Peyer's patch (tissue), 4 donors: ENCODE results near the gene OSBPL9. TPM values are rescaled to one million over a fixed set of nuclear protein-coding genes. Genes with fewer than 3 reads are reported as not detected.
"Not testable (repeated sequence)": the region's sequence is repeated elsewhere in the genome, so short reads cannot be mapped to it uniquely, and the experiment has no call there.

Experiments
- DNase-seq, 3 donors: peaks; one replicate each; pipeline ENCODE4 v3.0.0-alpha.2; 2017 to 2019
- H3K27ac ChIP-seq, 4 donors: fragments of 200-600 bp; sonication (generic); one replicate each; pipeline ENCODE4 v1.5.1; 2016 to 2019
- H3K27me3 ChIP-seq, 2 donors: fragments of 200-600 bp; sonication (generic); one replicate each; pipeline ENCODE4 v1.5.1; 2019
- H3K36me3 ChIP-seq, 3 donors: fragments of 200-600 bp; sonication (generic); one replicate each; pipeline ENCODE4 v1.5.1; 2016 to 2019
- H3K4me1 ChIP-seq, 4 donors: fragments of 200-600 bp; sonication (generic); one replicate each; pipeline ENCODE4 v1.5.1; 2016 to 2019
- H3K4me3 ChIP-seq, 4 donors: fragments of 200-600 bp; sonication (generic); 1 replicate in 3 of 4; 2 replicates in 1 of 4; pipeline ENCODE4 v1.5.1; 2016 to 2019; ENCODE audit warnings: mild to moderate bottlenecking in 1 of 4
- H3K9me3 ChIP-seq, 4 donors: fragments of 200-600 bp; sonication (generic); one replicate each; pipeline ENCODE4 v1.5.1; 2016 to 2019; ENCODE audit warnings: mild to moderate bottlenecking in 1 of 4
- POLR2A ChIP-seq, 2 donors: fragments of 450-650 bp; IDR thresholded peaks; one replicate each; pipeline ENCODE4 v1.5.1; 2017; ENCODE audit warnings: antibody characterized with exemption in 2 of 2, mild to moderate bottlenecking in 2 of 2, moderate library complexity in 2 of 2
- total RNA-seq, 4 donors: library from RNA; depleted of rRNA; stranded (reverse); fragments of >200 nt; gene quantifications; one replicate each; pipeline ENCODE4 v1.1.0, GENCODE V29; 2016
- TF ChIP-seq, protein P1 (sequence below), 6 experiments: fragments of 450-650 bp in 4 of 6; fragments of 200-600 bp in 2 of 6; sonication (generic) in 1 of 6; IDR thresholded peaks; one replicate each; pipeline ENCODE4 v1.5.1; 2017 to 2019; ENCODE audit warnings: antibody characterized with exemption in 6 of 6, mild to moderate bottlenecking in 3 of 6, moderate library complexity in 1 of 6

OSBPL9 gene
- total RNA-seq, 4 donors from 2014 or later = 54.1 to 597 (median 69.8) TPM

GRCh38 chr1:51594716-51595115 is 22.2 kb upstream of the OSBPL9 start:
- H3K4me3 ChIP-seq = no peak overlapping the region
- H3K27ac ChIP-seq = no peak overlapping the region
- TF ChIP-seq POLR2A (IDR thresholded peaks at IDR 0.05) = no peak
- TF ChIP-seq, protein P1, sequence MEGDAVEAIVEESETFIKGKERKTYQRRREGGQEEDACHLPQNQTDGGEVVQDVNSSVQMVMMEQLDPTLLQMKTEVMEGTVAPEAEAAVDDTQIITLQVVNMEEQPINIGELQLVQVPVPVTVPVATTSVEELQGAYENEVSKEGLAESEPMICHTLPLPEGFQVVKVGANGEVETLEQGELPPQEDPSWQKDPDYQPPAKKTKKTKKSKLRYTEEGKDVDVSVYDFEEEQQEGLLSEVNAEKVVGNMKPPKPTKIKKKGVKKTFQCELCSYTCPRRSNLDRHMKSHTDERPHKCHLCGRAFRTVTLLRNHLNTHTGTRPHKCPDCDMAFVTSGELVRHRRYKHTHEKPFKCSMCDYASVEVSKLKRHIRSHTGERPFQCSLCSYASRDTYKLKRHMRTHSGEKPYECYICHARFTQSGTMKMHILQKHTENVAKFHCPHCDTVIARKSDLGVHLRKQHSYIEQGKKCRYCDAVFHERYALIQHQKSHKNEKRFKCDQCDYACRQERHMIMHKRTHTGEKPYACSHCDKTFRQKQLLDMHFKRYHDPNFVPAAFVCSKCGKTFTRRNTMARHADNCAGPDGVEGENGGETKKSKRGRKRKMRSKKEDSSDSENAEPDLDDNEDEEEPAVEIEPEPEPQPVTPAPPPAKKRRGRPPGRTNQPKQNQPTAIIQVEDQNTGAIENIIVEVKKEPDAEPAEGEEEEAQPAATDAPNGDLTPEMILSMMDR (IDR thresholded peaks at IDR 0.05) = no peak
- H3K4me1 ChIP-seq = no peaks in the 10 kb centered on the region
- H3K36me3 ChIP-seq = no peaks in the 10 kb centered on the region
- no peak for DNase-seq
- no peaks in the 10 kb centered on the region for H3K9me3 ChIP-seq
- no peaks in the 10 kb centered on the region for H3K27me3 ChIP-seq

- H3K4me1 ChIP-seq = no peaks in the 10 kb centered on the region
- H3K27me3 ChIP-seq = no peaks in the 10 kb centered on the region
- H3K27ac ChIP-seq = no peak overlapping the region
- no peaks in the 10 kb centered on the region for H3K36me3 ChIP-seq
- DNase-seq = no peak
- no peaks in the 10 kb centered on the region for H3K9me3 ChIP-seq
- TF ChIP-seq POLR2A (IDR thresholded peaks at IDR 0.05) = no peak
- TF ChIP-seq, protein P1 (IDR thresholded peaks at IDR 0.05) = no peak
- no peak overlapping the region for H3K4me3 ChIP-seq
Measured at GRCh38 chr1:51600529-51600928, 16.4 kb upstream of the OSBPL9 start.

- no peak for TF ChIP-seq POLR2A (IDR thresholded peaks at IDR 0.05)
- TF ChIP-seq, protein P1 (IDR thresholded peaks at IDR 0.05) = no peak
- no peak overlapping the region for H3K27ac ChIP-seq
- no peaks in the 10 kb centered on the region for H3K9me3 ChIP-seq
- DNase-seq = no peak
- no peaks in the 10 kb centered on the region for H3K4me1 ChIP-seq
- no peaks in the 10 kb centered on the region for H3K27me3 ChIP-seq
- H3K36me3 ChIP-seq = no peaks in the 10 kb centered on the region
- H3K4me3 ChIP-seq = no peak overlapping the region
Measured at GRCh38 chr1:51600965-51601364, 15.9 kb upstream of the OSBPL9 start.

DNA sequence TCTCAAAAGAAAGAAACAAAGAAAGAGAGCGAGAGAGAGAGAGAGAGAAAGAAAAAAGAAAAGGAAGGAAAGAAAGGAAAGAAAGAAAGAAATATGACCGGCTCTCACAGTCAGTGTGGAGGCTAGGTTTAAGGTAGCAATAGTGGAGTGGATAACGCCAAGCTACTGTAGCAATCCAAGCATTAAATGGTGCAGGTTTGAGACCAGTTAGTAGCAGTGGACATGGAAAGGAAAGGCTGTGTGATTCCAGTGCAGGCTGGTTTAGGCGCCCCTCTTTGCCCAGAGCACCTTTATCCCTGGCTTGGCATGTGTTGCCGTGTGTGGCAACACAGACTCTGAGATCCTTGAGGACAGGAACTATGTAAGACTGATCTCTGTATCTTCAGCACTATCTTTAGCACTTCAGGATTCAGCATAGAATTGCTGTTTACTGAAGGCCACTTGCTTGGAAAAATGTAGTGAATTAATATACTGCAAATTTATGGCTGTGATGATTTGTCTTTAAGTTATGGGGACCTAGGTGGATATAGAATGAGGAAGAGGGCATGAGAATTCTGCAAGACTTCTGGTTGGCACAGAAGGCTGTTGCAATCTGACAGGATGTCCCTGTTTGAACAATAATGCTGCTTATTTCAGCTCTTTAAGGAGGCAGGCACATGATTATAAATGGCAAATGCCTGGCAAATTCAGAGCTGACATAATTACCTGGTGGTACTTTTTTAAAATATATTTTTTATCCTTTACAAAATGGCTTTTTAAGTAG is 10.8 kb upstream of the OSBPL9 start:
- no peaks in the 10 kb centered on the region for H3K4me1 ChIP-seq

DNA sequence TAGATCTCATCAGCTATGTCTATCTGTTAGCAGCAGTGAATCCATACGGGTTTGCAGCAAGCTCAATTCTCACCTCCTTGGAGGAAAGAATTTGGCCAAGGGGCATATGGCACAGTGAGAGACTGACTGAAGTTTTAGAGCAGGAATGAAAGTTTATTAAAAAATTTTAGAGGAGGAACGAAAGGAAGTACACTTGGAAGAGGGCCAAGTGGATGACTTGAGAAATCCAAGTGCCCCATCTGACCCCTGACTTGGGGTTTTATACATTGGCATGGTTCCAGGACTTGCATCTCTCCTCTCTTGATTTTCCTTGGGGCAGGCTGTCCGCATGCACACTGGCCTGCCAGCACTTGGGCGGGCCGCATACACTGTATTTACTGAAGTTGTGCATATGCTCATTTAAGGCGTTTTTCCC is 9.2 kb upstream of the OSBPL9 start:
- Histone ChIP-seq H3K27ac (no peak overlapping the region), H3K4me3 (no peak overlapping the region), H3K36me3 (no peaks in the 10 kb centered on the region), H3K9me3 (no peaks in the 10 kb centered on the region), H3K27me3 (no peaks in the 10 kb centered on the region), H3K4me1 (no peaks in the 10 kb centered on the region)
- no peak for DNase-seq
- TF ChIP-seq POLR2A (IDR thresholded peaks at IDR 0.05) = no peak
- TF ChIP-seq, protein P1 (IDR thresholded peaks at IDR 0.05) = no peak

More for the DNA sequence above, 10.8 kb upstream of the OSBPL9 start:
- no peaks in the 10 kb centered on the region for H3K27me3 ChIP-seq
- no peak overlapping the region for H3K27ac ChIP-seq
- no peak overlapping the region for H3K4me3 ChIP-seq
- no peak for DNase-seq
- TF ChIP-seq, protein P1 (IDR thresholded peaks at IDR 0.05) = no peak
- TF ChIP-seq POLR2A (IDR thresholded peaks at IDR 0.05) = no peak
- H3K9me3 ChIP-seq = no peaks in the 10 kb centered on the region
- no peaks in the 10 kb centered on the region for H3K36me3 ChIP-seq

GRCh38 chr1:51610104-51610503 is 6.8 kb upstream of the OSBPL9 start:
- not testable (repeated sequence) for DNase-seq, H3K27me3 ChIP-seq, H3K36me3 ChIP-seq, H3K4me3 ChIP-seq, H3K27ac ChIP-seq, H3K9me3 ChIP-seq, H3K4me1 ChIP-seq
